UCSD-AML1 (cell line): ENCODE data around the gene LIMS1.
A peak's percentile ranks its signal among the peaks of the same experiment; 100 is the strongest.
"Not testable (repeated sequence)": the region's sequence is repeated elsewhere in the genome, so short reads cannot be mapped to it uniquely, and the experiment has no call there.

Experiments
- DNase-seq: peaks from one replicate; lab custom pipeline; 2025; ENCODE audit not compliant: unreplicated experiment; lab: John Stamatoyannopoulos, UW

The LIMS1 gene

DNA sequence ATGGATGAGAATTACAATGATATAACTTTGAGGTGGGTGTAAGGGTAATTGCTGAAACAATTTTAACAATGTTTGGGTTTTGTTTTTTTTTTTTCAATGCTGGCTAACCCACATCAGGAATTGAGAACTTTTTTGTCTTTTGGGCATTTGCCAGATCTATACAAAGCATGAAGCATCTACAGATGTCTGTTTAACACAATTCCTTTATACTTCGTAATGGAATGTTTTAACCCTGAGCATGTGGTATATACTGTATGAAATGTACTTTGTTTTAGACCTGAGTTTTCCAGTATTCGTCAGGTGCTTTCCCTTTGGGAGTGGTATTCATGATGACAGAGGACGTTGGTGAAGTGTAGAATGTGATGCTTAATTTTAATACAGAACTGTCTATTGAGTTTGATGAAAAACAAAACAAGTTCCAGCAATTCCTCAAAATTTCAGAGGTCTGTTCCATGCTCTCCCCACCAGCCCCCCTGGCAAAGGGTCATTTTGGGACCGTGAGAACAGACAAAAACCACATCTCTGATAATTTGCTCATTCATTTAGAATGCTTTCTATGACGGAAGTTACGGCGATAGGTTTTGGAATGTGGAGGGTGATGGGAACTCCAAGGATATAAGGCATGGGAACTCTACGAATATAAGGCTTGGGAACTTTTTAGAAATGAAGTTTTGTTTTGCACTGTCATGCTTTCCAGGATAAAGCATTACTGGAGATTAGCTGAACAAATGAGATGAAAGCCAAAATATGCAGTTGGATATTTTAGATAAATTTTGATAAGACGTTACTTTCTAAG is 14.1 kb downstream of the LIMS1 start:
- no peak for DNase-seq

DNA sequence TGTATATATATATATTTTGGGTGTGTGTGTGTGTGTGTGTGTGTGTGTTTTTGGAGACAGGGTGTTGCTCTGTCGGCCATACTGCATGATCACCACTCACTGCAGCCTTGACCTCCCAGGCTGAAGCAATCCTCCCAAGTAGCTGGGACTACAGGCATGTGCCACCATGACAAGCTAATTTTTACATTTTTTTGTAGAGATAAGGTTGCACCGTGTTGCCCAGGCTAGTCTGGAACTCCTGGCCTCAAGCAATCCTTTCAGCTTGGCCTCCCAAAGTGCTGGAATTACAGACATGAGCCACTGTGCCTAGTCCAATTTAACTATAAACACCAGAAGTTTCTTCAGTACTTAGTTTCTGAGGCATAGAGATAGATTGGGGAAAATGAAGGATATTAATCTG is 18.3 kb downstream of the LIMS1 start:
- DNase-seq = no peak

DNA sequence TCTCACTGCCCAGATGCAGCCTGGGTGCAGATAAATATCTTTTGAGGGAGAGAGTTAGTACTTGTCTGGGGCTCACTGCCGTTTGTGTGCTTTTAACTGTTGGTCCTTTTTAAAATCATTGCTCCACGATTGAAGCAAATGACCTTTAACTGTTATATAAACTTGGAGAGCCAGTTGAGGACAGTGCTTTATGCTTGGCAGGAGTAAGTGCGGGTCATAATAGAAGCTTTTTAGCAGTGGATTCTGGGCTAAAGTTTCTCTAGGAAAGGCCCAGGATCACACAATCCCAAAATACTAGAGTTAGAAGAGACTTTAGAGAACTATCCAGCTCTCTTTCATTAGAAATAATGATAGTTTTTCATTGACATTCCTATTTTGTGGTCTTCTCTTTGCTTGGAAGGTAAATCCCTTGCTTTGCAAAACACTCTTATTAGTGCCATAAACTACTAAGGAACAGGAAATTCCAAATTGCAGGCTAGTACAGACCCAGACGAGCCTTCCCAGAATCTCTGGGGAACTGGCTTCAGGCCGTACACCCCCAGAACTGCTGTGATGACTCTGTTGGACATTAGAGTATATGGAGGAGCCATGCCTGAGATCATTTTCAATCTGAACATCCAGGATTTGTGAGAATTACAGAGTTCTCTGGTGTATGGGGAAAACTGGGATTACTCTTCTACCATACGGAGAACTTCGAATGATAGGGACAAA is 19.1 kb downstream of the LIMS1 start:
- DNase-seq = no peak

DNA sequence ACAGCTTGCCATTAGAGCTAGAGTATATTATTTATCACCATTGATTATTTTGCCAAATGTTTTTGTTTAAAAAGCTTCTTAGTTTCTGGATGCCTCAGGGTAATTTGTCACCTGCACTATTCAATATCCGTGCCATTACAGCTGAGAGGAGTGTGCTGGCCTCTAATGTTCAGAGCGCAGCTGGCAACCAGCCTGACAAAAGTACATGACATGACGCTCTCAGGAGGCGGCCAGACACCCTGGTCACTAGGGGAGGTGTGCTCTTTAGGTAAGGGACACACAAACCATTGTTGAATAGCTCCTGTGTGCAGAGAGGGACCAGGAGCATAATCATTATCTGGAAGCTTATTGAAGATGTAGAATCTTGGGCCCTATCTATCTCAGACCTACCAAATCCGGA is 20.3 kb downstream of the LIMS1 start:
- no peak for DNase-seq

- DNase-seq = no peak
These were observed 21.3 kb downstream of the LIMS1 start for GRCh38 chr2:108555572-108555971.

GRCh38 chr2:108556581-108556980 is 22.3 kb downstream of the LIMS1 start:
- DNase-seq = not testable (repeated sequence)

DNA sequence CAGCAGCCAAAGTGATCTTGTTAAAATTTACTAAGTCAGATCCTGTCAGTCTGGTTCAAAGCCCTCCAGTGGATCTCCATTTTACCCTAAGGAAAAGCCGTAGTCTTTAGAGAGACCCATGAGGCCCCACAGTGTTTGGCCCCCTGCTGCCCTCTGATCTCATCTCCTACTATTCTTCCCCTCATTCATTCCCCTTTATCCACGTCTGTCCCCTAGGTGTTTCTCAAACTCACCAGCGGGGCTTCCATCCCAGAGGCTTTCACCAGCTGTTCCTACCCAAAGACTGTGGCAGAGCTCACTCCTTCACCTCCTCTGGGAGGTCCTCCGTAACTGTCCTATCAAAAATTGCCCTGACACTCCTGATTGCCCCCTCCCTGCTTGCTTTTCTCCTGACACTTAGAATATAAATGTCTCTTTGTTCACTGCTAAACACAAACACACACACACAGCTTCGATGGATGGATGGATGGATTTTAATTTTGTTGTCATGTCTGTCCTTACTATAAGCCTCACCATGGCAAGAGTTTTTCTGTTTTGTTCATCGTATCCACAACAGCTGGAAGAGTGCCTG is 26.1 kb downstream of the LIMS1 start:
- no peak for DNase-seq

GRCh38 chr2:108560895-108561530 is 26.7 kb downstream of the LIMS1 start:
- DNase-seq = no peak

GRCh38 chr2:108562274-108562673 is 28.0 kb downstream of the LIMS1 start:
- no peak for DNase-seq

DNA sequence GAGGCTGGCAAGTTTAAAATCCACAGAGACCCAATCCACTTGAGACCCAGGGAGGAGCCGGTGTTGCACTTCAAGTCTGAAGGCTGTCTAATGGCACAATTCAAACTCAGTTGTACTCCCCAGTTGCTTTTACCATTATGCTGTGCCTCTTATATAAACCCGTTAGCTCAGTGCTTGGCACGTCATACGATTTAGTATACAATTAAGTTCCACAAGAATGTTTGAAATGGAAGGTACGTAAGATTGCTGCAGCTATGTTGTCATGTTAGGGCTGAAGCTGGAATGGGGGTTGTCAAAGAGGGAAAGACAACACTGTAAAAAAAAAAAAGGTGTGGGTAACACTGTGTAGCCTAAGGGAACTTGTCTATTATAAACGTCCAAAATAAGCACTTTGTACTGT is 30.2 kb downstream of the LIMS1 start:
- no peak for DNase-seq

DNA sequence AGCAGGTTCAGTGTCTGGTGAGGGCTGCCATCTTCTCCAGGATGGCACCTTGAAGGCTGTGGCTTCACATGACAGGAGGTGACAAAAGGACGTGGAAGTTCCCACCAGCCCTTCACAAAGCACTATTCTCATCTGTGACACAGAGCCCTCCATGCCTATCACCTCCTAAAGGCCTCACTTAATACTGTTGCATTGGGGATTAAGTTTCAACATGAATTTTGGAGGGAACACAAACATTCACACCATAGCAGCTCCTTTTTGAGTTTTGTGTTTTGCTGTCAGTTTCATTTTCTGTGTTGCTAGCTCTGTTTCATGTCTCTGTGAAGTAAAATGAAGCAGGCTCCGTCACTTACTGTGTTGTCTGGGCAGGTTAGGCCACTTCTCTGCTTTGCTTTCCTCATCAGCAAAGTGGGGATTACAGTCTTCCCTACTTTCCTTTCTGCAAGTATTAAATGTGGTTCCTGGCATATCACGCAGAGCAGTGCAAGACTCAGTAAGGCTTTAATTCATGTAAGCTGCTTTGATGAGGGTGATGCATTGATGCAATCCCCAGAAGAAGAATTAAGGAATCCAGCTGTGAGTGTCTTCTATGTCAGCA is 31.6 kb downstream of the LIMS1 start:
- DNase-seq = no peak

DNA sequence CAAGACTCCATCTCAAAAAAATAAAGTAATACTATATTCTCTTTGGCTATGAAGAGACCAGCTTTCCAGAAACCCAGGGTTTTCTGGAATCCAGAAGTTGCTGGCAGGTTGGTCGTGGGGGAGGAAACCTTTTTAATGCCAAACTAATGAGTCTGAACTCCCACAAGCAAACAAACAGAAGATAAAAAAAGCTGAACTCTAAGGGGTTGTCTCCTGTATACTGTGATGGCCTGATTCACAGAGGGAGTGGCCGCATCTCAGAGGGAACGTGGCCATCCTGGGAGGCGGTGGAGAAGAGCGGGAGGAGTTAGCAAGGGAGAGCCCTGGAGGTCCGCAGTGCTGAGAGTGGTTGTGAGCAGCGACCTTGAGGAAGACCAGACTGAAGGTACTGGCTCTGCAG is 36.1 kb downstream of the LIMS1 start:
- no peak for DNase-seq

GRCh38 chr2:108571286-108571685 is 37.0 kb downstream of the LIMS1 start:
- DNase-seq = no peak

DNA sequence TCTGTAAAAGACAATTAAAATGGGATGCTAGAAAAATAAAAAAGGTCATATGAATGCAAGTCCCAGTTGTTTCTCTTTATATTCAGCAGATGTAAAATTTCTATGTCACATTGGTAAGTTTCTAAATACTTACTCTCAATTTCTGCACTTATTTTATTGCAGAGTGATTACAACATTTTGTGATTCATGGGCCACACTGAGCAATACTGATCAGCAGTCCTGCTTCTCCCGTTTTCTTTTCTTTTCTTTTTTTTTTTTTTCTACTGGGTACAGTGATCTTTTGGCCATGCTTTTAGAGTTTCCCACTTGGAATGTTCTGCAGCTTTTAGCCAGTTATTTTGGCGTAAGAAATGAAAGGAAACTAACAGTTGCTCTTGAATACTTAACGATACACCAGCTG is 38.8 kb downstream of the LIMS1 start:
- no peak for DNase-seq

DNA sequence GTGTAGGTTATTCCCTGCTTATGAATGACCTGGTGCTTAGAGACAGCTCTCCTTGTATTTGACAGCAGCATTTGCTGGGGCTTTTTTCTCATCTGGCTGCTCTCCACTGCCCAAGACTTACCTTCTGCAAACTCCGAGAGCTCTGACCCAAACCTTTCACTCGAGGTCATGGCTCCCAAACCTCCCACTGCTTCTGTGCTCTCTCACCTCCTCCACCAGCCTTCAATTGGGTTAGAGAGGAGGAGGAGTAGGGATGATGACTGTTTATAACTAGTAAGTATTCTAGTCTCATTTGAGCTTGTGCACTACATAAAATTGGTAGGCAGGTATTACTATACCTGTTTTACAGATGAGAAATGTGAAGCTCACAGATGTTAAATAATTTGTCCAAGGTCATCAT is 40.1 kb downstream of the LIMS1 start:
- no peak for DNase-seq

- DNase-seq = no peak
These were observed 41.1 kb downstream of the LIMS1 start for GRCh38 chr2:108575132-108575966.

DNA sequence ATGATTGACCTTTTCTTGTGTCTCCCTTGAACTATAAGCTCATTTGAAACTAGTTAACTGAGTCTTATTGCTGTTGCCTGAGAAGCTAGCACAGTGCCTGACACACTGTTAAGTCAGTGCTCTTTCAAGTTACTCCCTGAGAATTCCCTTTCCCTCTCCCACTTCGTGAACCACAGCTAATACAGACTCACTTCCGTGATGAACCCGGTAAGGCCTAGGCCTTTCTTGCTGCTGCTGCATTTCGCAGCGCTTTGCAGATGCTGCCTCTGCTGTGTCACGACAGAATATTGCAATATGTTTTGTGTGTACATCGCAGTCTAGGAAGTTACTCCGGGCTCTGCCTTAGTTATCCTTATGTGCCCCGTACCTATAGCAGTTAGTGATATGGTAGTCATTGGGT is 42.8 kb downstream of the LIMS1 start:
- DNase-seq = no peak

DNA sequence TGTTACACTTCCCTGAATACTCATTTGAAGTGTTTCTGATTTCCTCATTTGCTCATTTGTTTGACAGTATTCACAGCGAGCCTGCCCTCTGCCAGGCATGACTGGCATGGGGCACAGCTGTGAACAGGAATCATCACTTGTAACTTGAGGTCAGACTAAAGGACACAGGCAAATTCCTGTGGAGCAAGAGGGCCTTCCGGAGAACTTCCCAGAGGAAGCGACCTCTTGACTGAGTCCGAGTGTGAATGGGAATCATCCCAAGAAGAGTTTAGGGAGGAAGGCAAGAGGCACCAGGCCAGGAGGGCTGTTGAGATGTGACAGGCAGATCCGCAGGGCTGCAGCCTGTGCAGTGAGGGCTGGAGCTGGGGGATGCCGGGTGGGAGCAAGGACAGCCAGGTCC is 45.4 kb downstream of the LIMS1 start:
- DNase-seq = no peak

DNA sequence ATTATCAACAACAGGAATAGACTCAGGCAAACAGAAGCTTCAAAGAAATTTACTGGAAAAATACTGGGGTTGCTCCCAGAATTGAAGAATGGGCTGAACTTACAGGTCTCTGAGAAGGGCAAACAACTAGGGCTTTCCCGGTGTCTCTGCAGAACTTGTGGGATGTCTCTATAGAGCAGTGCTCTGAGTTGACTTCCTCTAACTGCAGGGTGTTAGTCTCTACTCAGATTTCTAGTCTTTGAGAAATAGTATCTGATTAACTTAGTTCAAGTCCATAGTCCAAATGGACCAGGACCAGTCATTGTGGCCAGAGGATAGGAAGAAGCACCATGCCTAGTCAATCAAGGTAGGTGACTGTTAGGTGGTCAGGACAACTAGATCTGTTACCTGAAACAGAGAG is 45.8 kb downstream of the LIMS1 start:
- DNase-seq = no peak

DNA sequence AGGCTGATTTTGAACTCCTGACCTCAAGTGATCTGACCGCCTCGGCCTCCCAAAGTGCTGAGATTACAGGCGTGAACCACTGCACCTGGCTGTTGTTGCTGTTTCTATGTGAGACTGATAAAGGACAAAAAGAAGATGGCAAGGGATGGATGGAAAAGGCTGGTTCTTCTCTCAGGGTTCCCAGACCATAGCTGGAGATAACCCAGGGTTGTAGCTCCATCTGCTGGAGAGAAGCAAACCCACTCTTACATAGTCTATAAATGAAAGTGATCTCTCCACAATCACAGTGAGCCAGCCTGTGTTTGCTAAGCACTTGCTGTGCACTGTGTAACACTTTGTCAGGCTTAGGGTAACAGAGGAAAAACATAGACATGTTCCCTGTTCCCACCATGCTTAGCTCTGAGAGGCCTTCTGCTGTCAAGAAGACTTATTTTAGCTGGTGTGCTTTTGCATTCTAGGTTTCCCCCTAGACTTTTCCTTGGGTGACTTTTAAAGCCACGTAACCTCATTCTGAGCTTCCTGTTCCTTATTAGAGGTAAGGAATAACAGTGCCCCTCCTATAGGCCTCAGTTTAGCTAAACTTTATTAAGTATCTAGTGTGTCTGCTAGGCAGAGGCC is 49.7 kb downstream of the LIMS1 start:
- DNase-seq = peak; percentile 33
